DND-41 (cell line): ENCODE results near the gene RRP1.

ENCODE experiments used
- ATAC-seq: fragments of 200-7000 bp; cut with Tn5 transposase; 3 replicates; pipeline ENCODE4 v1.9.1; 2021; ENCODE audit warnings: low read depth; ENCODE audit not compliant: insufficient read depth
- DNase-seq: peaks from one replicate; pipeline ENCODE4 v3.0.0-alpha.2; 2020
- H2AFZ ChIP-seq: 2 replicates; pipeline ENCODE4 v1.6.0; 2012; ENCODE audit warnings: low read depth, low read length
- H3K27ac ChIP-seq: 2 replicates; pipeline ENCODE4 v1.5.1; 2012; ENCODE audit warnings: low read length, inconsistent platforms
- H3K27me3 ChIP-seq: fragments of 200-600 bp; sonication (generic); 2 replicates; pipeline ENCODE4 v1.6.0; 2012; ENCODE audit warnings: low read length, mild to moderate bottlenecking, inconsistent platforms; ENCODE audit not compliant: insufficient read depth, poor library complexity
- H3K36me3 ChIP-seq: 2 replicates; pipeline ENCODE4 v1.5.1; 2012; ENCODE audit warnings: low read length, inconsistent platforms; ENCODE audit not compliant: insufficient read depth
- H3K4me1 ChIP-seq: 2 replicates; pipeline ENCODE4 v1.5.1; 2012; ENCODE audit warnings: mild to moderate bottlenecking, low read length; ENCODE audit not compliant: insufficient read depth
- H3K4me2 ChIP-seq: 2 replicates; pipeline ENCODE4 v1.6.0; 2012; ENCODE audit warnings: mild to moderate bottlenecking, moderate library complexity, low read length, inconsistent platforms; ENCODE audit not compliant: insufficient read depth
- H3K4me3 ChIP-seq, 2 experiments: fragments of 200-600 bp in 1 of 2; shearing (Covaris generic) in 1 of 2; 2 replicates each; pipeline ENCODE4 v1.5.1; 2012 to 2016; ENCODE audit warnings: inconsistent platforms in 2 of 2, low read length in 2 of 2, mild to moderate bottlenecking in 2 of 2, low read depth in 1 of 2, moderate library complexity in 1 of 2
- H3K79me2 ChIP-seq: 2 replicates; pipeline ENCODE4 v1.6.0; 2012; ENCODE audit warnings: low read length, inconsistent platforms; ENCODE audit not compliant: insufficient read depth
- H3K9ac ChIP-seq: 2 replicates; pipeline ENCODE4 v1.6.0; 2012; ENCODE audit warnings: low read depth, mild to moderate bottlenecking, inconsistent platforms, low read length, moderate library complexity
- H3K9me3 ChIP-seq: 2 replicates; pipeline ENCODE4 v1.5.1; 2012; ENCODE audit warnings: low read length, moderate library complexity, mild to moderate bottlenecking, inconsistent platforms; ENCODE audit not compliant: insufficient read depth, severe bottlenecking
- H4K20me1 ChIP-seq: 2 replicates; pipeline ENCODE4 v1.6.0; 2012; ENCODE audit warnings: low read length; ENCODE audit not compliant: insufficient read depth
- CTCF ChIP-seq: IDR thresholded peaks from 2 replicates; pipeline ENCODE4 v1.5.1; 2012; ENCODE audit warnings: borderline replicate concordance, low read length, moderate library complexity, mild to moderate bottlenecking; ENCODE audit not compliant: poor library complexity, severe bottlenecking; ENCODE audit errors: extremely low read depth
- EZH2 ChIP-seq: IDR thresholded peaks from 3 replicates; pipeline ENCODE4 v1.6.1; 2012; ENCODE audit warnings: borderline replicate concordance, low read depth, mild to moderate bottlenecking, moderate library complexity, low read length, inconsistent platforms; ENCODE audit not compliant: severe bottlenecking

The RRP1 gene

DNA sequence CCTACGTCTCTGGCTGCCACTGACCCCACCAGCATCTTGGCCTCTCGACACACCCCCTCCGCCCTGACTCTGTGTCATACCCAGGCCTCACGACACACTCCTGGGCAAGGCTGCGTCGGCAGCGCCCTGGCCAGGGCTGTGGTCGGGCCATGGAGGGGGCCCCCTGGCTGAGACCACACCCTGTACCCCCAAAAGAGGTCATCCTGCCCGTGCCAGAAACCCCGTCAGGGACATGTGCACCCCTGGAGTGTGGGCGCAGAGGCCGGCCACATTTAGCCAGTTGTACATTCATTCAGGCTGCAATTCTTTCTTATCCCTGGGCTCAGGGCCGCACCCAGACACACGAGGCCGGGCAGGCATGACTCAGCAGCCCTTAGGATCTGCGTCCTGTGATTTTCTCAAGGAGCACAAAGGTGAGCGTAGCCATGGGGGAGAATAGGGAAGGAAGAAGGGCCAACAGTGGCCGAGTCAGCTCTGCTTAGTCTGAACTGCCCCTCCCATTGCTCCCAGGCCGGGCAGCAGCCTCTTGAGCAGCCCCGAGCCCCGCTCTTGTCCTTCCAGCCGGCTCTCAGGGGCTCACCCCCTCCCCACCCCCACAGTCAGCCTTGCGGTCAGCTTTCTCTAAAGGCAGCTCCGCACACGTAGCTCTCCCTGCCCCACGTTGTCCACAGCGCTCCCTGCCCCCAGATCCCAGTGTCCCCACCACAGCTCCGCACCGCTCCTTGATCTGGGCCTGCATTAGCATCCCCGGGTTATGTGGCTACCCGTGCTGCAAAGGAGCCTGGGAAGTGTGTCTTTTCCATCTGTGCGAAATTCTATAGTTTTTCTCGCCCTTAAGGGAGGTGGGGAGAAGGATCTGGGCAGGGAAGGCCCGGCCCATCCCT, 21.2 kb upstream of the RRP1 start:
- Histone ChIP-seq H3K4me1 (no peaks in the 10 kb centered on the region), H4K20me1 (no peaks in the 10 kb centered on the region), H3K9me3 (no peaks in the 10 kb centered on the region), H3K36me3 (peaks cover 3% of the 10 kb centered on the region; the same call in 1 of the 2 replicates), H3K9ac (no peak overlapping the region), H3K27ac (no peak overlapping the region), H3K27me3 (no peaks in the 10 kb centered on the region), H3K4me2 (no peak overlapping the region), H3K4me3 (no peak overlapping the region), H3K79me2 (no peaks in the 10 kb centered on the region), H2AFZ (no peak overlapping the region)
- ATAC-seq, result no peak
- no peak for DNase-seq
- no peak for TF ChIP-seq EZH2
- no peak for TF ChIP-seq CTCF

DNA sequence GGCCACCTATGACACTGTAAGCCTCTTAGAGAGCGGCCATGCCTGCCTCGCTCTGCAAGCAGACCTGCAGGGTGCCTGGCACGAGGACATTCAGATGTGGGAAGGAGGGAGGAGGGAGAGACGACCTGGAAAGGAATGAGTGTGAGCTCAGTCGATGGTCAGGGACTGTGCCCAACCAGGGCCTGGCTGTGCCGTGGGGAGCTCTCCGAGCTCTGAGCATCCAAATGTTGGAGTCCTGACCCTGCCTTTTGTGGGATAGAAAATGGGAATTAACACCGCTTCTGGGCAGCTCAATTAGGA, 20.6 kb upstream of the RRP1 start:
- Histone ChIP-seq H3K36me3 (peaks cover 9% of the 10 kb centered on the region), H4K20me1 (no peaks in the 10 kb centered on the region), H3K79me2 (no peaks in the 10 kb centered on the region), H3K4me1 (no peaks in the 10 kb centered on the region), H3K27me3 (no peaks in the 10 kb centered on the region), H3K9me3 (no peaks in the 10 kb centered on the region), H3K27ac (no peak overlapping the region), H3K9ac (no peak overlapping the region), H2AFZ (no peak overlapping the region), H3K4me3 (no peak overlapping the region), H3K4me2 (no peak overlapping the region)
- no peak for ATAC-seq
- DNase-seq, result no peak
- TF ChIP-seq CTCF (no peak), EZH2 (no peak)

DNA sequence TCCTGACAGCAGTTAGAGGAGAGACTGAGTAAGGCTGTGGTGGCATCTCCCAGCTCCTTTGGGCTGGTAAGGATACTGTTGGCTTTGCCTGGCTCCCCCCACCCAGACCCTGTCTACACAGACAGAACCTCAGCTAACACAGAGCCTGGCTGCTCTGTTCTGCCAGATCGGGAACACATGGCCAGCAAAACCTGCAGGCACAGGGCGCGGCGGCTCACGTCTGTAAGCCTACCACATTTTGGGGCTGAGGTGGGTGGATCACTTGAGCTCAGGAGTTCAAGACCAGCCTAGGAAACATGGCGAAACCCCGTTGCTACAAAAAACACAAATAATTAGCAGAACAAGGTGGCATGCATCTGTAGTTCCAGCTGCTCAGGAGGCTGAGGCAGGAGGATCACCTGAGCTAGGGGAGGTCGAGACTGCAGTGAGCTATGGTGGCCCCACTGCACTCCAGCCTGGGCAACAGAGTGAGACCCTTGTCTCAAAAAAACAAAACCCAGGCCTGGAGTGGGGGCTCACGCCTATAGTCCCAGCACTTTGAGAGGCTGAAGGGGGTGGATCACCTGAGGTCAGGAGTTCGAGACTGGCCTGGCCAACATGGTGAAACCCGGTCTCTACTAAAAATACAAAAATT, 19.9 kb upstream of the RRP1 start:
- no peak for ATAC-seq
- no peak overlapping the region for H2AFZ ChIP-seq
- no peak overlapping the region for H3K9ac ChIP-seq
- peaks cover 3% of the 10 kb centered on the region; the same call in 1 of the 2 replicates for H3K4me1 ChIP-seq
- H3K27ac ChIP-seq, result no peak overlapping the region
- no peak overlapping the region for H3K4me3 ChIP-seq
- no peak overlapping the region for H3K4me2 ChIP-seq
- no peaks in the 10 kb centered on the region for H3K27me3 ChIP-seq
- TF ChIP-seq CTCF, result no peak
- no peaks in the 10 kb centered on the region for H3K79me2 ChIP-seq
- peaks cover 15% of the 10 kb centered on the region for H3K36me3 ChIP-seq
- no peaks in the 10 kb centered on the region for H3K9me3 ChIP-seq
- DNase-seq, result no peak
- H4K20me1 ChIP-seq, result no peaks in the 10 kb centered on the region
